ENCODE results near the gene DNTT. TPM values are rescaled to one million over a fixed set of nuclear protein-coding genes. Genes with fewer than 3 reads are reported as not detected.

The DNTT gene
- polyA plus RNA-seq, 1 donor from 2014 or later = not detected

GRCh38 chr10:96357038-96357620 is 52.9 kb downstream of the DNTT start:
- H4K20me1 ChIP-seq (ENCODE audit: insufficient read depth) = no peaks in the 10 kb centered on the region
- no peaks in the 10 kb centered on the region for H3K27me3 ChIP-seq (ENCODE audit: insufficient read depth, low read depth, low read length)
- H3F3A ChIP-seq (ENCODE audit: insufficient read depth, low read length, poor library complexity, severe bottlenecking) = no peaks in the 10 kb centered on the region
- H3K9me3 ChIP-seq (ENCODE audit: low read length) = no peaks in the 10 kb centered on the region
- no peak overlapping the region for H2AFZ ChIP-seq (ENCODE audit: low read depth, low read length)
- H3K4me3 ChIP-seq (ENCODE audit: low read length) = no peak overlapping the region
- no peaks in the 10 kb centered on the region for H3K79me2 ChIP-seq (replicated peaks; ENCODE audit: insufficient read depth, low read length)
- no peaks in the 10 kb centered on the region for H3K9me2 ChIP-seq (ENCODE audit: insufficient read depth, low read length)
- no peaks in the 10 kb centered on the region for H3K36me3 ChIP-seq (ENCODE audit: insufficient read depth, low read length)
- no peak overlapping the region for H3K27ac ChIP-seq (ENCODE audit: low read length)
- H3K4me2 ChIP-seq (ENCODE audit: low read length) = no peak overlapping the region
- no peak overlapping the region for H3K9ac ChIP-seq (ENCODE audit: low read length)
- no peak for TF ChIP-seq CTCF (IDR thresholded peaks at IDR 0.05; ENCODE audit: poor library complexity, severe bottlenecking)
- TF ChIP-seq POLR2AphosphoS5 (IDR thresholded peaks at IDR 0.05) = no peak
- no peak for TF ChIP-seq MXI1 (conservative IDR thresholded peaks at IDR 0.05; ENCODE audit: poor library complexity, severe bottlenecking)
- TF ChIP-seq EP300 (conservative IDR thresholded peaks at IDR 0.05; ENCODE audit: poor library complexity, severe bottlenecking) = no peak
- TF ChIP-seq RAD21 (conservative IDR thresholded peaks at IDR 0.05) = no peak
- no peak for TF ChIP-seq EZH2 (IDR thresholded peaks at IDR 0.05; ENCODE audit: borderline replicate concordance, insufficient read depth, low read length, poor library complexity, severe bottlenecking)
- TF ChIP-seq REST (IDR thresholded peaks at IDR 0.05; ENCODE audit: borderline replicate concordance) = no peak
- TF ChIP-seq TAF1 (IDR thresholded peaks at IDR 0.05; ENCODE audit: low read depth) = no peak
- TF ChIP-seq SMC3 (conservative IDR thresholded peaks at IDR 0.05; ENCODE audit: poor library complexity) = no peak

- no peak within 1 kb of the TSS for H3K4me2 ChIP-seq (ENCODE audit: low read length)
- H2AFZ ChIP-seq (ENCODE audit: low read depth, low read length) = no peak within 1 kb of the TSS
- H3K9me2 ChIP-seq (ENCODE audit: insufficient read depth, low read length) = no peaks in the 10 kb centered on the region
- TF ChIP-seq TAF1 (IDR thresholded peaks at IDR 0.05; ENCODE audit: low read depth) = no peak
- no peak for TF ChIP-seq CTCF (IDR thresholded peaks at IDR 0.05; ENCODE audit: poor library complexity, severe bottlenecking)
- no peak for TF ChIP-seq MXI1 (conservative IDR thresholded peaks at IDR 0.05; ENCODE audit: poor library complexity, severe bottlenecking)
- TF ChIP-seq REST (IDR thresholded peaks at IDR 0.05; ENCODE audit: borderline replicate concordance) = no peak
- no peak for TF ChIP-seq EZH2 (IDR thresholded peaks at IDR 0.05; ENCODE audit: borderline replicate concordance, insufficient read depth, low read length, poor library complexity, severe bottlenecking)
- no peak for TF ChIP-seq EP300 (conservative IDR thresholded peaks at IDR 0.05; ENCODE audit: poor library complexity, severe bottlenecking)
- TF ChIP-seq POLR2AphosphoS5 (IDR thresholded peaks at IDR 0.05) = no peak
- no peak for TF ChIP-seq SMC3 (conservative IDR thresholded peaks at IDR 0.05; ENCODE audit: poor library complexity)
- TF ChIP-seq RAD21 (conservative IDR thresholded peaks at IDR 0.05) = no peak
- H3K27me3 ChIP-seq (ENCODE audit: insufficient read depth, low read depth, low read length) = no peaks in the 10 kb centered on the region
- H4K20me1 ChIP-seq (ENCODE audit: insufficient read depth) = no peaks in the 10 kb centered on the region
- no peak within 1 kb of the TSS for H3K4me3 ChIP-seq (ENCODE audit: low read length)
- H3F3A ChIP-seq (ENCODE audit: insufficient read depth, low read length, poor library complexity, severe bottlenecking) = no peaks in the 10 kb centered on the region
- H3K27ac ChIP-seq (ENCODE audit: low read length) = no peak within 1 kb of the TSS
- H3K9me3 ChIP-seq (ENCODE audit: low read length) = no peaks in the 10 kb centered on the region
- no peaks in the 10 kb centered on the region for H3K79me2 ChIP-seq (replicated peaks; ENCODE audit: insufficient read depth, low read length)
- no peak within 1 kb of the TSS for H3K9ac ChIP-seq (ENCODE audit: low read length)
- no peaks in the 10 kb centered on the region for H3K36me3 ChIP-seq (ENCODE audit: insufficient read depth, low read length)
Measured at GRCh38 chr10:96358851-96359540, 54.8 kb downstream of the DNTT start, which contains the start of gene OPALIN. OPALIN (minus strand) TSS chr10:96359002; CDS start chr10:96358896, 106 bp downstream.
